HG03095 (cell line): ENCODE measurements around the gene USF3.

Experiments
- ATAC-seq: cut with Tn5 transposase; IDR thresholded peaks from one replicate; pipeline ENCODE4 v1.9.1; 2021; ENCODE audit warnings: moderate library complexity; ENCODE audit not compliant: unreplicated experiment

USF3 gene

DNA sequence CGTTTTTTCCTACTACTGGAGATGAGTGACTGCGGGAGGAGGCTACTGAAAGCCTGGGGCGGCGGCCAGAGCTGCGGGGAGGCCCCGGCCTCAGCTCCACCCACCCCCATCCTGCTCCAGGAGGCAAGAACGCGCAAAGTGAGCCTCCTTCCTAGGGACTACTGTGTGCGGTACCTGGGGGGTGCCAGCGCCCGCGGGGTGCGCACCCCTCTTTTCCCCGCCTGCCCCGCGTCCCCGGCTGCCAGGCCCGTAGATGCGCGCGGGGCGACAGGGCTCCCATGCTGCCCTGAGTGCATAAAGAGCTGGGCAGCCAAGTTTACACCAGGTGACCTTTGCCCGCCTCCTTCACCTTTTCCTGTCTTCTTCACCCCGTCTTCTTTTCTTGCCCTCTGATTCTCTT, 2.5 kb upstream of the USF3 start:
- ATAC-seq: no peak

DNA sequence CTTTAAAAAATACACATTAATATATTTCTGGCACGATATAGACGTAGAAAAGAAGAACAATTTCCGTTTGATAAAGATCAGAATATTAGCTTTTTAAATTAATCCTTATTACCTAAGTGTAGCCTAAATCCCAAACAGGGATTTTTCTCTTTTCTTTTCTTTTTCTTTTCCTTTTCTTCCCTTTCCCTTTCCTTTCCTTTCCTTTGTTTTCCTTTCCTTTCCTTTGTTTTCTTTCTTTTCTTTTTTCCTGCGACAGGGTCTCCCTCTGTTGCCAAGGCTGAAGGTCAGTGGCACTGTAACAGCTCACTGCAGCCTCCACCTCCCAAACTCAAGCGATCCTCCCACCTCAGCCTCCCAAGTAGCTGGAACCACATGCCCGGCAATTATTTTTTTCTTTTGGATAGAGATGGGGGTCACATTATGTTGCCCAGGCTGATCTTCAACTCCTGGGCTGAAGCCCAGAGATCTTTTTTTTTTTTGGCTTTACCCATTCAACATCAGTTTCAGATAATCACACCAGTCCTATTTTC, 1.8 kb upstream of the USF3 start:
- ATAC-seq: no peak

DNA sequence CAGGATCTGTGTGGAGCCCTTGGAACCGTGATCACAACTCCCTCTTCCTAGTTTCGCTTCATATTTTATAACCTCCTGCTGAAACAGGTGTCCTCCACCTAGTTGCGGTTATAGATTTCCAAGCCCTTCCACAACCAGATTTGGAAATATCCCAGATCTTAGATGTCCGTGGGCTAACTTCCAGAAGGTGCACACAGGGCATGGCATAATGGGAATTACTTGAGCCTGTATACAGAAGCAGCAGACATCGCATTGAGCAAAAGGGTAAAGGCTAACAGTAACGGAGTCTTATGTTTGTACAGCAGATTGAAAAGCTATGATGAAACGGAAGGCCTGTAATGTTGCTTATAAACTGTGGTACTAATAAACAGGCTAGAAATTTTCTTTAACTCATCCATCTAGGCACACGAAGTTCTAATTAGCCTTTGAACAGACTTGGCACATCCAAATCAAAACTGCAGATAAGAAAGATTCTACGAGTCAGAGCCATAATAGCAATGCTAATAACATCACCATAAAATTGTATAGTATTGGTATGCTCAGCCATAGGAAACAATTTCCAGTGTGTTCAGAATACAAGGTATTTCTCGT, 1.2 kb upstream of the USF3 start:
- no peak for ATAC-seq

DNA sequence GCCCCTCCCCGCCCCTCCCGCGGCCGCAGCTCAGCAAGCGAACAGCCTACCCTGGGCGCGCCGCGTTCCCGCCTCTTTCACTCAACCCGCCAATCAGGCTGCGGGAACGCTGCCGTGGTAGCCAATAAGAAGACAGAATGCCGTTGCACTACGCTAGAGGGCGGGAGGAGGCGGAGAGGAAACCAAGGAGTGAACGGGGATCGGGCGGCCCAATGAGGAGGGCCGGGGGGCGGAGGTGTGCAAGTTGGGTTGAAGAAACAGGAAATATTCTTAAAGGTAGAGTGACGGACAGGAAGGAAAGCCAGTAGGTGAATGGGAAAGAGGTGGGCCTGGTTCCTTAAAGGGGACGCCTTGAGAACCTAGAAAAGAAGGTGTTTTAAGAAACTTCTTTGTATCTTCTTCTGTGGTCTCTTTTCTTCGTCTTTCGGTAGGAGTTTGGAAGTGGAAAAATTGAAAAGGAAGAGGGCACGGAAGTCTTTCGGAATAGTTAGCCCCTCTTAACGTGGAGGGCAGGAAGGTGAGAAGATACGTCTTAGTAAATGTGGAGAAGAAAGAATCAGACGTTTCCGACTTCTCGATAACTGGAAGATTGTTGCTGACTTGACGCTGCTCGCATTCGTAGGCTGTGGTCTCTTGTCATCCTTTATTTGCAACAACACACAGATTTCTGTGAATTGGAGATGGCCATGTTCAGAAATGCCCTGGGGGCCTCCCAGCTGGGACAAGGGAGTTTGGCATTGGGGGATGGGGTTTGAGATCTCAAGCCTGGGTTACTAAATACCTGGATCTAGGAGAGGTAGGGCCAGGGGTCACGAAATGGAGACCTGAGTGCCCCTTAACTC, 437 bp upstream of the USF3 start:
- ATAC-seq: peak; percentile 92

DNA sequence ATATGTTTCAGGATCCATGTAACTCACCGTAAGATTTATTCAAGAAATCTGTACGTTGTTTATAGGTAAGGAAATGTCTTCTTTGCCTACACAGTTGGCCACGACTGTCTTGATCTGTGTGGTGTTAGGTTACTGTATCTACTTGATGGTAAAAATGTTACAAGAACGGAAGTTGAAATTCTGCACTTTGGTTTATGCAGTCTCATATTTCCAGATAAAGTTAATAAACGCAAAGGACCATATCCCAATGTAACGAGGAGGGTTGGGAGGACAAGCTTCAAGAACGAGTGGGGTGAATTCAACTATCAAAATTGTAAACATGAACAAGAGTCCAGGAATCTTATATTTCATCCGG, 1.0 kb downstream of the USF3 start:
- ATAC-seq: no peak

DNA sequence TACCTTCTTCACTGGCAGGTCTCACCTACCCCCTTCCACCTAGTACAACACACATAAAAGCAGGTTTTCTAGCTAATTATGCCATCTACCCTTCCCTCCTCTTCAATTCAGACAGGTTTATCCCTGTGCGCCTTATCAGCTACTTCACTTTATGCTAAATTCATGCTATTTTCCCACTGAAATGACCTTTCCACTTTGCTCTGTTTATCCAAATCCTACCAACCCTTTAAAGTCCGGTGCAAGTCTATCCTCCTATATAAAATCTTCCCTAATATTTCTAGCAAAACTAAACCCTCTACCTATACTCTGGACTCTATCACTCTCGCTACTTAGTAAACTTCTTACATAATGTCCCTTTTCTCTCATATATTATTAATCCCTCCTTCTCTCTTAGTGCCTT, 6.0 kb downstream of the USF3 start:
- no peak for ATAC-seq

DNA sequence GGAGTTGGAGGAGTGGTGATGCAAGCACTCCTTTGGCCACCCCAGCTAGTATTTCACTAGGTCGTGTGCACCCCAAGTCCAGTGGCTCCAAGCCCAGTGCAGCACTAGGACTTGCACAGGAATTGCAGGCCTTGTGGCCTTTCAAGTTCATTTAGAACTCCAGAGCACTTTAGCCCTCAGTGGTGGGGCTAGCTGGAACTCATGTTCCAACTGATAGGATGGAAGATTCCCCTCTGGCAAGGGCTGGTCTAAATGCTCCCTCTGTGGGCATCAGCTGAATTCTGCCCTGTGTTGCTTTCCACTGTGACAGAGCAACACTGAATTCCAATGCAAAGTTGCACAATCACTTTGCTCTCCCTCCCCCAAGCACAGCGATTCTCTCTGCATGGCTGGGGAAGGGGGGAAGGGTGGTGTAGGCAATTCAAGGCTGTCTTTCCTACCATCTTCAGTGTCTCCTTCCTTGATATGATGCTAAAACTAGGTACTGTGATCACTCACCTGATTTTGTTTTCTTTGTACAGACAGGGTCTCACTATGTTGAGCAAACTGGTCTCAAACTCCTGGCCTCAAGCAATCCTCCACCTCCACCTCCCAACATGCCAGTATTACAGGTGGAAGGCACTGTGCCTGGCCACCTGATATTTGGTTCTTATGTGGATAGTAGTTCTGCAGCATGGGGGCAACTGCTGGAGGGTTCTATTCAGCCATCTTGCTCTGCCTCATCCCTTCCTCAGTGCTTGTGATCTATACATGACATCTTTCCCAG, 10.3 kb downstream of the USF3 start:
- no peak for ATAC-seq

DNA sequence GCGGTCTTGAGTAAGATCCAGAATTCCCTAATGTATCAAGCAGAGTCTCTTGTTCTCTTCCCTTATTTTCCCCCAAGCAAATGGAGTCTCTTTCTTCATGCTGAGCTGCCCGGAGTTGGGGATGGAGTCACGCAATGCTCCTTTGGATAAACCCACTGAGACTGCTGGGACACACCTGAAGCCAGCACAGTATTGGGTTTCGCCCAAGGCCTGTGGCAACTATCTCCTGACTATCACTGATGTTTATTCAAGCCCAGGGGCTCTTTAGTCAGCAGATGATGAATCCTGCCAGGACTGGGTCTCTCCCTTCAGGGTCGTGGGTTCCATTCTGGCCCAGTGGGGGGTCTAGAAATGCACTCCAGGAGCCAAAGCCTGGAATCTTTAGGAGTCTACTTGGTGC, 11.3 kb downstream of the USF3 start:
- no peak for ATAC-seq

DNA sequence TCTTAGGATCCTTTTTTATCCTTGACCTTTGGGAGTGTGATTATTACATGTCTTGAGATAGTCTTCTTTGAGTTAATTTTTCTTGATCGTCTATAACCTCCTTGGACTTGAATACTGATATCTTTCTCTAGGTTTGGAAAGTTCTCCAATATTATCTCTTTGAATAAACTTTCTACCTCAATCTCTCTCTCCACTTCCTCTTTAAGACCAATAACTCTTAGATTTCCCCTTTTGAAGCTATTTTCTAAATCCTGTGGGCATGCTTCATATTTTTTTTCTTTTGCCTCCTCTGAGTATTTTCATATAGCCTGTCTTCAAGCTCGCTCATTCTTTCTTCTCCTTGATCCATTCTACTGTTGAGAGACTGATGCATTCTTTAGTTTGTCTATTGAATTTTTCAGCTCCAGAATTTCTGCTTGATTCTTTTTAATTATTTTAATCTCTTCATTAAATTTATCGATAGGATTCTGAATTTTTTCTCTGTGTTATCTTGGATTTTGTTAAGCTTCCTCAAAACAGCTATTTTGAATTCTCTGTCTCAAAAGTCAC, 12.1 kb downstream of the USF3 start:
- no peak for ATAC-seq

DNA sequence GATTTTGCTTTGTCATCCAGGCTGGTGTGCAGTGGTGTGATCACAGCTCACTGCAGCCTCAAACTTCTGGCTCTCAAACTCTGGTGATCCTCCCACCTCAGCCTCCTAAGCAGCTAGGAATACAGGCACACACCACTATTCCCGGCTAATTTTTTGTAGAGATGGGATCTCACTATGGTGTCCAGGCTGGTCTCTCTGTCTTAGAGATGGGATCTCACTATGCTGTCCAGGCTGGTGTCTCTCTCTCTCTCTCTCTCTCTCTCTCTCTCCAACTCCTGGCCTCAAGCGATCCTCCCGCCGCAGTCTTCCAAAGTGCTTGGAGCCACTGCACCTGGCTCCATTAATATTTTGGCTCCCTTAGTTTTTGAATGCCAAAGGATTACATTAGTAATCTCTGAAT, 17.7 kb downstream of the USF3 start:
- no peak for ATAC-seq

DNA sequence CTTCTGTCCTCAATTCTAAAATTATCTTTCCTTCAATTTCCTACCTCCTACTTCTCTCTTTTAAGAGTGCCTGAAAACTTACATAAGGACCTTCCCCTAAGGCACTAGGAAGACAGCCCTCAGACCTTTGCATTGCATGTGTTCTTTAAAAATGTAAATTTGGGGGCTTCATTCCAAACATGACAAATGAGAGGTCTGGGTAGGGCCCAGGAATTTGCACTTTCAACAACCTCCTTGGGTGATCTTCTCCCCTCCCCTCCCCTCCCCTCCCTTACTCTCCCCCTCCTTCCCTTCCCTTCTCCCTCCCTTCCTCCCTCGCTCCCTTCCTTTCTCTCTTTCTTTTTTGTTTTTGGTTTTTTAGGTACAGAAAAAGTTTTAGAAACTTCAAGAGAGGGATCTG, 18.7 kb downstream of the USF3 start:
- no peak for ATAC-seq

DNA sequence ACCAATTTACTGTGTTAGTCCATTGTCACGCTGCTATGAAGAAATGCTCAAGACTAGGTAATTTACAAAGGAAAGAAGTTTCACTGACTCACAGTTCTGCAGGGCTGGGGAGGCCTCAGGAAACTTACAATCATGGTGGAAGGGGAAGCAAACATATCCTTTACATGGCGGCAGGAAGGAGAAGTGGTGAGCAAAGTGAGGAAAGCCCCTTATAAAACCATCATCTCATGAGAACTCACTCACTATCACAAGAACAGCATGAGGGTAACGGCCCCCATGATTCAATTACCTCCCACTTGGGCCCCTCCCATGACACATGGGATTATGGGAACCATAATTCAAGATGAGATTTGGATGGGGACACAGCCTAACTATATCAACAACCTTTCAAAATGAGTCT, 20.2 kb downstream of the USF3 start:
- ATAC-seq: no peak

DNA sequence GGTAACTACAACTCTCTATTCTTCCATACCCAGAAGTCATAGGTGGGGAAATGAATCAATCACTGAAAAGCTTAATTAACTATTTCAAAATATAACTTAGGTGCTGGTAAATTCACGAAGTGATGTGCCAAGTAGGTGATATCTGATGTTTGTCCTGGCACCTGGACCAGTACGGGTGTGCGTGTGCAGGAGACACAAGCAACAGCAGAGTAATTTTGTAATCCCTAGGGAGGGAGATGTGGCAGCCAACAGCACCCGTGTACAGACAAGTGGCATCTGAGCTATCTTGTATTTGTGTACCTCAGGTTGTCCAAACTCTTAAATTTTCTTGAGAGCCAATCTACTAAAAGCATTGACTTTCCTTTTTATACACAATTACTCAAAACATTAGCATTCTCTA, 22.8 kb downstream of the USF3 start:
- ATAC-seq: no peak

DNA sequence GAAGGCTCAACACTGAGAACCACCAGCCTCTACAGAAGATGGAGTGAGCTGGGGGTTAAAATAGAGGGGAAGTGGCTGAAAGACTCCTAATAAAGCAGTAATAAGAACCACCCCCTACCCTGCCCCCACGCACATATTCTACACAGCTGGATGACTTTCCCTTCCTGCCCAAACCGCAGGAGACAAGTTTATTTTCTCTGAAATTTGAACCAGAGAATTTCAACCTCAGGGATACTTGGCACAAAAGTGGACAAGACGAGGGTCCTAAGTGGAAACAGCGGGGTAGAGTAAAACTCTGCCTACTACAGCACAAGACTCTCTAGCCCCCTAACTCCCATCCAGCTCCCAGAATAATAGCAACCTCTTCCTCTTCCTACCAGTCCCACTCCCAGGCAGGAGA, 28.4 kb downstream of the USF3 start:
- no peak for ATAC-seq

DNA sequence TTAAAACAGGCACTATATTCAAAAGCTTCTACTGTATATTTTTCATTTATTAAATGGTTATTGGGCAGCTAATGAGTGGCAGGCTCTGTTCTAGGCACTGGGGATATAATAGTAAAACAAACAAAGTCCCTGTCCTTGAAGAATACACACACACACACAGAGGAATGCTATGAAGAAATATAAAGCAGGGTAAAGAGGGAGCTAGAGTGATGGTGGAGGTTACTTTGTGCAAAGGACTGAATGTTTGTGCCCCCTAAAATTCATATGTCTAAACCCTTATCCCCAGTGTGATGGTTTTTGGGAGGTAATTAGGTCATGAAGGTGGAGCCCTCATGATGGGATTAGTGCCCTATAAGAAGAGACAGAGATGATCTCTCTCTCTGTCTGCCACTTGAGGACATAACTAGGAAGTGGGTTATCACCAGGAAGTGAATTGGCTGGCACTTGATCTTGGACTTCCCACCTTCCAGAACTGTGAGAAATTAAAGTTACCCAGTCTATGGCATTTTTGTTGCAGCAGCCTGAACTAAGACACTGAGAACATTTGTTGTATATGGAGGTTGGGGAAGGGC, 31.8 kb downstream of the USF3 start:
- ATAC-seq: no peak

DNA sequence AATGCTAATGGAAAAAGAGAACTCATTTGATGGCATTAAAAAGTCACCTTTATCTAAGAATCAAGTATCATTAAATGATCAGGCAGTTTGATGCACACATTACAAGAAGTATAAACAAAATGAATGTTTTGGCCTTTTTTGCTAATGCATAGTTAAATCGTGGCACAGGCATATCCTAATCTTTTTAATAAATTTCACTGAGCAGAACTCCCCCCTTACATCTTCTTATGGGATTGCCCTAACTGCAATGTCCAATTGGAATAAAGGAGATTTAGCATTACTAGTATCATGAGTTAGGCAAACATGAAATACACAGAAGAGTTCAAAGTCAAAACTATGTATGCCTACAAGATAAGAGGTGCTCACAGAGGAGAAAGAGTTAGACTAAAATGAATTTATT, 32.7 kb downstream of the USF3 start:
- ATAC-seq: no peak

DNA sequence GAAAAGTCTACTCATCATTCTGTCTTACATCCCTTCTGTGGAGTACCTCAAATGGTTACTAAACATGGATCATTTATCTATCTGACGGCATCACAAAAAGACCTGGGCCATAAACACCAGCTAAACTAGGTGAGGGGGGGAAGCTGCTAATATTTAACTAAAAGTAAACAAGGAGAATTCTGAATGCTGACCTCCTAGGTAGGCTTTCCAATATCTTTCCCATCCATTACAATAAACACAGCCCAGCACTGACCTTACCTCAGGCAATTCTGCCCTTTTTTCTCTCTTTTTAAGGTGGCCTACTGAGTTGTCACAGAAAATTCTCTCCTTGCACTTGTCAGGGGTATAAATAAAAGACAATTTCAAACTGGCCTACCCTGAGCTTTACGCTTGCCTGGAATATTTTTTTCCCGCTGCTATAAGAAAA, 33.1 kb downstream of the USF3 start:
- no peak for ATAC-seq

DNA sequence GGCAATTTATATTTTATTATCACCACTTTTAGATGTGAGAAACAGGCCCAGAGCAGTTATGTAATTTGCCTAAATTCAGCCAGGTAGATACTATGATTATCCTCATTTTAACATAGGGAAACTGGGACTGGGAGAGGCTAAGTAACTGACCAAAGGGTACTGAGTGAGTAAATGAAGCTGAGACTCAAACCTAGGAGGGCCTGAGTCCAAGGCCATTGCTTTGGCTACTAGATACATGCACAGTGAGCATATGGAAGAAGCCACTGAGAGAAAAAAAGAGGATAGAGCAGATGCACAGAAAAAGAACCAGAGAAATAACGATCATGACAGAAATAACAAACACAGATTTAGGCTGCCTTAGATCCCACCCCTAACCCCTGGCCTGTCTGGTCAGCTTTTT, 33.6 kb downstream of the USF3 start:
- ATAC-seq: no peak

DNA sequence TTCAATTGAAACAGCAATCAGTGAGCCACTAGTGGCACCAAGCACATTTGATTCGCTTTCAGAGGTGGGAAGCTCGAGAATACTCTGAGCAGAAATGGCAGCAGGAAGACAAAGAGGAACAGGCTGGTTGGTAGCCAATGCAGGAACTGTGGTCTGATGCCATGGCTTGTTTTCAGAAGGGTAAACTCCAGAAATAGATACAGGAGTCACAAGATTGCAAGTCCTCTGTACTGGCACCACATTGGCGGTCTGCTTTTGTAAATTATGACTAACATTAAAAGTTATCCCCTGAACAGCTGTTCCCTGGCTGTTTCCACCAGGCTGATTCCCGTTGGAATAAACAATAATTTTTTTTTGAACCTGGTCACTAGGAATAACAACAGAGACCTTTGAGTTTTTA, 35.5 kb downstream of the USF3 start:
- ATAC-seq: no peak

DNA sequence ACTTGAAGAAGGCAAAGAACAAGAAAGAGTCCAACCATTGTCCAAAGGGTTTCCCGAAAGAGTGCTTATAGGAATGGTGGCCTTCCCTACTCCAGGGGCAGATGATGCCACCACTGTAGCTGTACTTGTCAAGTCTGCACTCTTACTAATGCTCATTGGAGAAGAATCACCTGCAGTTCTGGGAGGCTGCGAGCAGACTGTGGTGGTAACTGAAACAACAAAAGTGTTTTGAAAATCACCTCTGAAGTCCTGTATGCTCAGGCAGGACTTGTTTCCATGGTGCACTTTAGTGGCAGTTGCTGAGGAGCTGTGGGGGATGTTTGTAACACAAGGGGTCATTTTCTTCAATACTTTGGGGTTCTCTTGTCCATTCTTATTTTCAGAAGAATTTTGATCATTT, 36.0 kb downstream of the USF3 start:
- no peak for ATAC-seq

DNA sequence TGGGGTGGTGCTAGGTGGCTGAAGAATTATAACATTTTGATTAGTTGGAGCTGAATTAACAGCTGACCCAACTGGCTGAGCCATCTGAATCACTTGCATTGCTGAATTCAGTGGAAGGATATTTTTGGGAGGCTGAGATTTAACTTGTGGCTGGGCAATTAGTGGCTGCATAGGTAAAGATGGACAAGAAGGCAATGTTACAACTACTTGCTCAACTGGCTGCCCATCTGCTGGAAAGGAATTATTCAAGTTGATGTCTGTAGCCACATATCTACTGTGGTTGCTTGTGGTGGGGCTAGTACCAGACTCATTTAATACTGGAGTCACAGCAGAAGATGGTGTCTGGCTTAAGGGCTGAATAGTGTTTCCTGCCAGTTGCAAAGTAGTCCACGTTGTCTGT, 36.4 kb downstream of the USF3 start:
- ATAC-seq: no peak
